Vagina (tissue), 2 donors: ENCODE data around the gene LIMCH1.

Experiments used
- POLR2AphosphoS5 ChIP-seq, 2 donors: sonication (generic); formaldehyde crosslinking; IDR thresholded peaks; one replicate each; pipeline ENCODE4 v1.9.0; 2017; ENCODE audit warnings: antibody characterized with exemption in 2 of 2, mild to moderate bottlenecking in 2 of 2, low read depth in 1 of 2; ENCODE audit not compliant: insufficient read depth in 1 of 2
- TF ChIP-seq, protein P1 (sequence below), 3 experiments: fragments of 450-650 bp in 2 of 3; fragments of 200-600 bp in 1 of 3; sonication (generic) in 1 of 3; IDR thresholded peaks; one replicate each; pipeline ENCODE4 v1.5.1; 2017 to 2019; ENCODE audit warnings: antibody characterized with exemption in 3 of 3, mild to moderate bottlenecking in 2 of 3, moderate library complexity in 2 of 3

DNA sequence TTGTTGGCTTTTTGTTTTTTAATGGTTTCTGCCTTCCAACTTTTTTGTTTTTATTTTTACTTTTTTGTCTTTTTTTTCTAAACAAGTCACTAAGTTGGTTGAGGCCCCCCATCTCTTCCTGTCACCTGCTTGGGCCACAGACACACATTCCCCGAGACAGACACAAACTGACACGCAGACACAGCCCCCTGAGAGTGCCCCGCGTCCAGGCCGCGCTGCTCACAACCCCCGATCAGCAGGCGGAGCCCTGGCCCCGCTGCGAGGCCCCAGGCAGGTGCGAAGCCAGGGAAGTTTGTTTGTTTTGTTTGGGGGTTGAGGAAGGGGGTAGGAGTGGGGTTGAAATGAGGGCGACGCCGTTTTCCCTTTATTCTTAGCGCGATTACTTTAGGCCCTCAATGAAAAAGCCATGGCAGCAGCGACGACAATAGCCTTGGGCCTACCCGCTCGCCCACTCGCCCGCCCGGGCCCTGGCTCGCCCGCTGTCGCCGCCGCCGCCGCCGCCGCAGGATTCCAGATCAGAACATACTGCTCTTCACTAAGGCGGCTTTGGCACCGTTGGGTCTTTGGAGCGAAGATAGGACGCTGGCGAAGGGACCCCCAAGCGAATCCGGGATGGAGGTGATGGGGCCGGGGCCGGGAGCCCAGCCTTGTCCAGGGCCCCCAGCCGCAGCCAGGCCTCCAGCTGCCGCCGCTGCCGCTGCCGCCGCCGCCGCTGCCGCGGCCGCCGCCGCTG lies 207.5 kb downstream of the LIMCH1 start:
- TF ChIP-seq, protein P1, sequence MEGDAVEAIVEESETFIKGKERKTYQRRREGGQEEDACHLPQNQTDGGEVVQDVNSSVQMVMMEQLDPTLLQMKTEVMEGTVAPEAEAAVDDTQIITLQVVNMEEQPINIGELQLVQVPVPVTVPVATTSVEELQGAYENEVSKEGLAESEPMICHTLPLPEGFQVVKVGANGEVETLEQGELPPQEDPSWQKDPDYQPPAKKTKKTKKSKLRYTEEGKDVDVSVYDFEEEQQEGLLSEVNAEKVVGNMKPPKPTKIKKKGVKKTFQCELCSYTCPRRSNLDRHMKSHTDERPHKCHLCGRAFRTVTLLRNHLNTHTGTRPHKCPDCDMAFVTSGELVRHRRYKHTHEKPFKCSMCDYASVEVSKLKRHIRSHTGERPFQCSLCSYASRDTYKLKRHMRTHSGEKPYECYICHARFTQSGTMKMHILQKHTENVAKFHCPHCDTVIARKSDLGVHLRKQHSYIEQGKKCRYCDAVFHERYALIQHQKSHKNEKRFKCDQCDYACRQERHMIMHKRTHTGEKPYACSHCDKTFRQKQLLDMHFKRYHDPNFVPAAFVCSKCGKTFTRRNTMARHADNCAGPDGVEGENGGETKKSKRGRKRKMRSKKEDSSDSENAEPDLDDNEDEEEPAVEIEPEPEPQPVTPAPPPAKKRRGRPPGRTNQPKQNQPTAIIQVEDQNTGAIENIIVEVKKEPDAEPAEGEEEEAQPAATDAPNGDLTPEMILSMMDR (IDR thresholded peaks at IDR 0.05), result no peak
- no peak for TF ChIP-seq POLR2AphosphoS5 (IDR thresholded peaks at IDR 0.05; ENCODE audit: insufficient read depth in 1 of 2, low read depth in 1 of 2)
